WERI-Rb-1 (cell line): Measurements from ENCODE around the gene S100A12.
A peak's percentile ranks its signal among the peaks of the same experiment; 100 is the strongest.
"Not testable (repeated sequence)": the region's sequence is repeated elsewhere in the genome, so short reads cannot be mapped to it uniquely, and the experiment has no call there.

ENCODE experiments used
- DNase-seq: peaks from one replicate; pipeline ENCODE4 v3.0.0-alpha.2; 2020
- H3K27ac ChIP-seq: fragments of 250-450 bp; sonication (Bioruptor Pico); 2 replicates; pipeline ENCODE4 v1.5.1; 2020; ENCODE audit warnings: mild to moderate bottlenecking, moderate library complexity
- H3K27me3 ChIP-seq: fragments of 250-450 bp; sonication (Bioruptor Pico); 2 replicates; pipeline ENCODE4 v1.5.1; 2021; ENCODE audit warnings: mild to moderate bottlenecking, low read depth, moderate library complexity; ENCODE audit not compliant: insufficient read depth, severe bottlenecking
- H3K36me3 ChIP-seq: fragments of 250-450 bp; sonication (Bioruptor Pico); 2 replicates; pipeline ENCODE4 v1.5.1; 2020; ENCODE audit warnings: mild to moderate bottlenecking, moderate library complexity
- H3K4me3 ChIP-seq: 2 replicates; pipeline ENCODE4 v1.5.1; 2011; ENCODE audit warnings: low read depth, mild to moderate bottlenecking, control low read depth, low read length
- H3K9me3 ChIP-seq: fragments of 250-450 bp; sonication (Bioruptor Pico); 2 replicates; pipeline ENCODE4 v1.5.1; 2021; ENCODE audit warnings: mild to moderate bottlenecking, moderate library complexity; ENCODE audit not compliant: severe bottlenecking
- TF ChIP-seq, protein P1 (sequence below): IDR thresholded peaks from 2 replicates; pipeline ENCODE4 v1.5.1; 2011; ENCODE audit warnings: low read depth, mild to moderate bottlenecking, control low read depth, inconsistent platforms, low read length

Gene S100A12

GRCh38 chr1:153415850-153416570, 40.6 kb upstream of the S100A12 start, which contains the start of gene S100A7A:
TSS of gene S100A7A (plus strand) at chr1:153416520. CDS start at chr1:153418083, 1,563 bp downstream.
- Histone ChIP-seq H3K4me3 (no peak within 1 kb of the TSS), H3K9me3 (peaks cover 28% of the 10 kb centered on the region), H3K27me3 (peaks cover 82% of the 10 kb centered on the region), H3K36me3 (no peaks in the 10 kb centered on the region), H3K27ac (no peak within 1 kb of the TSS)
- peak; percentile 6 for DNase-seq
- TF ChIP-seq, protein P1, sequence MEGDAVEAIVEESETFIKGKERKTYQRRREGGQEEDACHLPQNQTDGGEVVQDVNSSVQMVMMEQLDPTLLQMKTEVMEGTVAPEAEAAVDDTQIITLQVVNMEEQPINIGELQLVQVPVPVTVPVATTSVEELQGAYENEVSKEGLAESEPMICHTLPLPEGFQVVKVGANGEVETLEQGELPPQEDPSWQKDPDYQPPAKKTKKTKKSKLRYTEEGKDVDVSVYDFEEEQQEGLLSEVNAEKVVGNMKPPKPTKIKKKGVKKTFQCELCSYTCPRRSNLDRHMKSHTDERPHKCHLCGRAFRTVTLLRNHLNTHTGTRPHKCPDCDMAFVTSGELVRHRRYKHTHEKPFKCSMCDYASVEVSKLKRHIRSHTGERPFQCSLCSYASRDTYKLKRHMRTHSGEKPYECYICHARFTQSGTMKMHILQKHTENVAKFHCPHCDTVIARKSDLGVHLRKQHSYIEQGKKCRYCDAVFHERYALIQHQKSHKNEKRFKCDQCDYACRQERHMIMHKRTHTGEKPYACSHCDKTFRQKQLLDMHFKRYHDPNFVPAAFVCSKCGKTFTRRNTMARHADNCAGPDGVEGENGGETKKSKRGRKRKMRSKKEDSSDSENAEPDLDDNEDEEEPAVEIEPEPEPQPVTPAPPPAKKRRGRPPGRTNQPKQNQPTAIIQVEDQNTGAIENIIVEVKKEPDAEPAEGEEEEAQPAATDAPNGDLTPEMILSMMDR = no peak

DNA sequence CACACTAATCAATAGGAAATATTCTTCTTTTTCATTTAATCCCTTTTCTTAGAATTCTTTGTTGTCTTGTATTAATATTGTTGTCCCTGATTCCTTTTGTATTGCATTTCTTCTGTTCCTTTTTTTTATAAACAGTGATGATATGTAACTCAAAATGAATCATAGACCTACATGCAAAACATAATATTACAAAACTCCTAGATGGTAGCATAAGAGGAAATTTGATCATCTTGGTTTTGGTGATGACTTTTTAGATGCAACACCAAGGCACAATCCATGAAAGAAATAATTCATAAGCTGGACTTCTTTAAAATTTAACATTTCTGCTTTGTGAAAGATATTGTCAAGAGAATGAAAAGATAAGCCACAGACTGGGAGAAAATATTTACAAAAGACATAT, 38.5 kb upstream of the S100A12 start:
- H3K27ac ChIP-seq, DNase-seq, H3K4me3 ChIP-seq: not testable (repeated sequence)

DNA sequence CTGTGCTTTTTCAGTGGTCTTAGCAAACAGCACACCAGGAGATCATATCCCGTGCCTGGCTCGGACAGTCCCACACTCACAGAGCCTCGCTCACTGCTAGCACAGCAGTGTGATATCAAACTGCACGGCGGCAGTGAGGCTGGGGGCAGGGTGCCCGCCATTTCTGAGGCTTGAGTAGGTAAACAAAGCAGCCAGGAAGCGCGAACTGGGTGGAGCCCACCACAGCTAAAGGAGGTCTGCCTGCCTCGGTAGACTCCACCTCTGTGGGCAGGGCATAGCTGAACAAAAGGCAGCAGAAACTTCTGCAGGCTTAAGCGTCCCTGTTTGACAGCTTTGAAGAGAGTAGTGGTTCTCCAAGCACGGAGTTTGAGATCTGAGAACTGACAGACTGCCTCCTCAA, 31.9 kb upstream of the S100A12 start:
- not testable (repeated sequence) for H3K4me3 ChIP-seq, H3K36me3 ChIP-seq, H3K27ac ChIP-seq
- Histone ChIP-seq H3K9me3 (peaks cover 46% of the 10 kb centered on the region), H3K27me3 (peaks cover 60% of the 10 kb centered on the region)
- peak; percentile 37 for DNase-seq

More for the DNA sequence above, 38.5 kb upstream of the S100A12 start:
- H3K27me3 ChIP-seq = peaks cover 69% of the 10 kb centered on the region
- not testable (repeated sequence) for H3K36me3 ChIP-seq
- peaks cover 30% of the 10 kb centered on the region for H3K9me3 ChIP-seq

DNA sequence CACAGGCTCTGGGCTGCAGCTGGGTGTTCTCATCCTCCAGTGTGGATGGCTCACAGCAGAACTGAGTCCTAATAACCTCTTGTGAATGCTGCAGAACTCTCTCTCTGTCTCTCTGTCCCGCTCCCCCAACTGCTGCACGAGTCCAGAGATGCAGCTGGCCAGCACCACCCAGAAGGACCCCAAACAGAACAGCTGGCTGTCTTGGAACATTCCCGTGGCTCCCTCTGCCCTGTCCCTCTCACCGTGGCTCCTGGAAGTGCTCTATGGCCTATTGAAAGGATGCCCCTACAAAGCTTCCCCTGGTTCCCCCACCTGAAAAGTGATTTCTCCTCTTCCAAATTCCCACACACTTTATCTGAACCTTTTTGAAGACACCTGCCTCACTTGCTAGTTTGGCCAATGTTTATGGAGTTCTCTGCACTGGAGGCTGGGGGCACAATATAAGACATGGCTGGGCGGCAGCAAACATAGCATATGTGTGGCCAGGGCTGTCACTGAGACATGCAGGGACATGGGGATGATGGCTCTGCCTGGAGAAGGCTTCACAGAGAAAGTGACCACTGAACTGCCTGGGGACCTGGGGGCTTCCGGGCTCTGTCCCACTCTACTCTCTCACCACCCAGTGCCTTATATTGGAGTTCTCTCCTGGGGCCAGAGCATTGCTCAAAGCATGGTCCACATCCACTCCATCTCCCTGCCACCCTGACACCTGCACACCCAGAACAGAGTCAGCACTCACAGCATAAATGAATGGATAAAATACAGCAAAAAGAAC, 30.6 kb upstream of the S100A12 start:
- H3K27ac ChIP-seq, H3K4me3 ChIP-seq, H3K36me3 ChIP-seq: not testable (repeated sequence)
- Histone ChIP-seq H3K27me3 (peaks cover 71% of the 10 kb centered on the region), H3K9me3 (peaks cover 36% of the 10 kb centered on the region)
- DNase-seq = peak; percentile 6

DNA sequence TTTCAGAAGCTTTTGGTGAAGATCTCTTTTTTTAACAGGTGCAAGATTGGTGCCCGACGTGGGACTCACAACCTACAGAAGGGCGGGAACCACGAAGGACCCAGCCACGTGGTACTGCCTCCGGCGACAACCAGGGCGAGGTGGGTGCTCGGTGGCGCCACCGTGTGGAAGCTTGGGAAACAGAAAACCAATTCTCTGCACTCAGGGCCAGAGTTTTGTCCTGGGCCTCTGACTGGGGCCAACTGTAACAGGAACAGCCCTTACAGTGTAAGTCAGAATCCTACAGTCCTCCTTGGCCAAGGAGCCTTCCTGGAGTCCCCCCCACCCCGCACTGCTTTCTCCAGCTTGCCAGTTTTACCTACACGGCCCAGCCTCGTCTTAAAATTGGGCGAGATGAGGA, 29.3 kb upstream of the S100A12 start:
- no peaks in the 10 kb centered on the region for H3K36me3 ChIP-seq
- peaks cover 34% of the 10 kb centered on the region for H3K9me3 ChIP-seq
- DNase-seq = peak; percentile 82
- H3K27ac ChIP-seq = no peak overlapping the region
- H3K27me3 ChIP-seq = peaks cover 79% of the 10 kb centered on the region
- H3K4me3 ChIP-seq = no peak overlapping the region
- TF ChIP-seq, protein P1 = peak; percentile 90

DNA sequence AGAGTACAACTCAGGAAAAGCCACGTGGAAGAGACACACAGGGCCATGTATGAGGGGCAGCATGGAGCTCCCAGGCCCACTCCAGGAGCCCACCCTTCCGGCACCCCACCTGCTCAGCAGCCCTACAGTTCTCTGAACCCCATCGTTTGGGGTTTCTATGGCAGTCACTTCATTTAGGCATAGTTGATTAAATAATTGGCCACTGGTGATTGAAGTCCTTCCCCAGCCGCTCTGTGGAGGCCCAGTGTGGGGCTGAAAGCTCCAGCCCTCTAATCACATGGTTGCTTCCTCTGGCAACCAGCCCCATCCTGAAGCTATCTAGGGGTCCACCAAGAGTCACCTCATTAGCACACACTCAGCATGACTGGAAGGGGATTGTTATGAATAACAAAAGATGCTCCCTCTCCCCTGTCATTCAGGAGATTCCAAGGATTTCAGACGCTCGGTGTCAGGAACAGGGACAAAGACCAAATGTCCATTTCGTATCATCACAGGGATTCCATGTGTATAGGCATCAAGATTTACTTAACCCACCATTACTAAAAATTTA, 28.7 kb upstream of the S100A12 start:
- peaks cover 34% of the 10 kb centered on the region for H3K9me3 ChIP-seq
- H3K4me3 ChIP-seq = no peak overlapping the region
- peak; percentile 4 for DNase-seq
- TF ChIP-seq, protein P1 = no peak
- H3K27ac ChIP-seq = no peak overlapping the region
- H3K36me3 ChIP-seq = no peaks in the 10 kb centered on the region
- peaks cover 82% of the 10 kb centered on the region for H3K27me3 ChIP-seq

DNA sequence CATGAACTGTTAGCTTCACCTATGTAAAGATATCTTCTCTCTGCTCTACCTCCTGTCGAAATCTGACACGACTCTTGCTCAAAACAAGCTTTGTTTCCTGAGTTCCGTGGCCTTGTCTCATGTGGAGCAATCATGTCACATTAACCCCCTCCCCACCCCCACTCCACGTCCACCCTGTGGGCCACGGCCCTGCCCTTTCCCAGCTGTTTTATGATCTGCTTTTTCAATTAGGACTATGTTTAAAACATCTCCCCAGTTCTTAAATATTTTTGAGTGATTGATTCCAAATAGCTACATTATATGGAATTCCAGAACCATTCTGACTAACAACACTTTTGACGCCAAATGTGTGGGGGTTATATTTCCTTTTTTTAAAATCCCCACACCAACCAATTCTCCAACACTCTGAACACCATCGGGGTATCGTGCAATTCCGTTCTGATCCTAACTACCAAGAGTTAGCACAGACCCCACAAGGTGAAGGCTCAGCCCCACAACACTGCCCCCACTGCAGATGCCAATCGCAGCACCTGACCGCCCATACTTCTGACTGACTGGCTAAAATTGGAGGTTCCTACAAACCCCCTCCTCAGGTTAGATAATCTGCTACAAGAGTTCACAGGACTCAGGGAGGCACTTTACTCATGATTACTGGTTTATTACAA, 28.1 kb upstream of the S100A12 start:
- Histone ChIP-seq H3K27ac (no peak overlapping the region), H3K36me3 (no peaks in the 10 kb centered on the region), H3K9me3 (peaks cover 31% of the 10 kb centered on the region), H3K27me3 (peaks cover 85% of the 10 kb centered on the region), H3K4me3 (no peak overlapping the region)
- DNase-seq = peak; percentile 7
- TF ChIP-seq, protein P1 = no peak
